ENCODE results near the gene DTNB.
"Not testable (repeated sequence)": the region's sequence is repeated elsewhere in the genome, so short reads cannot be mapped to it uniquely, and the experiment has no call there.

The DTNB gene

GRCh38 chr2:25673300-25674076 lies at the start of gene DTNB:
DTNB (minus strand) TSS chr2:25673577; CDS start chr2:25652660, 20,917 bp downstream.
- DNase-seq: peak; percentile 43 to 77 (median 62)

GRCh38 chr2:25722224-25722623 lies 48.8 kb upstream of the DTNB start:
- DNase-seq: no peak

- DNase-seq: no peak
These were observed 47.2 kb upstream of the DTNB start for GRCh38 chr2:25720575-25720974.

- DNase-seq: no peak
These were observed 41.4 kb upstream of the DTNB start for GRCh38 chr2:25714740-25715139.

- DNase-seq: no peak
These were observed 39.1 kb upstream of the DTNB start for GRCh38 chr2:25712455-25712854.

- no peak for DNase-seq
These were observed 38.4 kb upstream of the DTNB start for GRCh38 chr2:25711675-25712354.

- DNase-seq: no peak
These were observed 37.4 kb upstream of the DTNB start for GRCh38 chr2:25710750-25711149.

GRCh38 chr2:25709349-25709748 lies 36.0 kb upstream of the DTNB start:
- DNase-seq: no peak

- DNase-seq: no peak
These were observed 34.7 kb upstream of the DTNB start for GRCh38 chr2:25707927-25708590.

GRCh38 chr2:25705575-25705974 lies 32.2 kb upstream of the DTNB start:
- not testable (repeated sequence) for DNase-seq

- DNase-seq: no peak
These were observed 28.4 kb upstream of the DTNB start for GRCh38 chr2:25701801-25702200.

- DNase-seq: no peak
These were observed 26.9 kb upstream of the DTNB start for GRCh38 chr2:25700221-25700660.

- no peak for DNase-seq
These were observed 25.8 kb upstream of the DTNB start for GRCh38 chr2:25699216-25699615.

GRCh38 chr2:25698752-25699151 lies 25.4 kb upstream of the DTNB start:
- no peak for DNase-seq

GRCh38 chr2:25697559-25698341 lies 24.4 kb upstream of the DTNB start:
- no peak for DNase-seq

- no peak for DNase-seq
These were observed 19.5 kb upstream of the DTNB start for GRCh38 chr2:25692737-25693445.

- no peak for DNase-seq
These were observed 18.8 kb upstream of the DTNB start for GRCh38 chr2:25692143-25692542.

- DNase-seq: no peak
These were observed 16.7 kb upstream of the DTNB start for GRCh38 chr2:25690058-25690457.

- DNase-seq: no peak
These were observed 14.9 kb upstream of the DTNB start for GRCh38 chr2:25688236-25688635.

- no peak for DNase-seq
These were observed 12.4 kb upstream of the DTNB start for GRCh38 chr2:25685741-25686140.

- DNase-seq: no peak
These were observed 11.4 kb upstream of the DTNB start for GRCh38 chr2:25684577-25685473.

All from activated naive CD4-positive, alpha-beta T cell (primary cell).